Measurements from ENCODE around the gene ATP6V1G1.

The ATP6V1G1 gene

DNA sequence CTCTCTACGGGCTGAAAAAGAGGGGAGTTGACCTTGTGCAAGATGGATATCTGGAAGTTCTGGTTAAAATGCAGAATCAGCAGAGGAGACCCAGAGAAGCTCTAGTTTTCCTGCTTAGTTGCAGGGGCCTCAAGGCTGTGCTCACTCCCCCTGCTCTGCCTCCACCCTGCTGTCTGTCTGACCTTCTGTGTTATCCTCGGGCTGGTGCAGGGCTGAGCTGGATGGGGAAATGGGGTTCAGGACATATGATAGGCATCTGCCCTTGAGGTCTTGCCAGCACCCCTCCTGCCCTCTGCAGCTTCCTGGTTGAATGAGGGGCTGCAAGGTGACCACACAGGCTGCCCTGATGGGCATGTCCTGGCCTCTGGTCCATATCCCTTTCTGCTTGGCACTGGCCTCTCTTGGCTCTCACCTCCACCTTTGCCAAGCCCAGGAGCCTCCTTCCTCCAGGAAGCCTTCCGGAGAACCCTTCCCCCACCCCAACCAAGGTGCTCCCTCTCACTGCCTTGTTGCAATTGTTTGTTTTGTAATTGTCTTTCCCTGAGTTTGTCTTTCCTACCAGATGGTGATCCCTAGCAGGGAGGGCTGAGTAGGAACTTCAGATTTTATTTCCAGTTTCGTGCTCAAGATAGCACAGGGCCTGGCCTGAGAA lies 24.8 kb downstream of the ATP6V1G1 start:
- TF ChIP-seq, protein P1, sequence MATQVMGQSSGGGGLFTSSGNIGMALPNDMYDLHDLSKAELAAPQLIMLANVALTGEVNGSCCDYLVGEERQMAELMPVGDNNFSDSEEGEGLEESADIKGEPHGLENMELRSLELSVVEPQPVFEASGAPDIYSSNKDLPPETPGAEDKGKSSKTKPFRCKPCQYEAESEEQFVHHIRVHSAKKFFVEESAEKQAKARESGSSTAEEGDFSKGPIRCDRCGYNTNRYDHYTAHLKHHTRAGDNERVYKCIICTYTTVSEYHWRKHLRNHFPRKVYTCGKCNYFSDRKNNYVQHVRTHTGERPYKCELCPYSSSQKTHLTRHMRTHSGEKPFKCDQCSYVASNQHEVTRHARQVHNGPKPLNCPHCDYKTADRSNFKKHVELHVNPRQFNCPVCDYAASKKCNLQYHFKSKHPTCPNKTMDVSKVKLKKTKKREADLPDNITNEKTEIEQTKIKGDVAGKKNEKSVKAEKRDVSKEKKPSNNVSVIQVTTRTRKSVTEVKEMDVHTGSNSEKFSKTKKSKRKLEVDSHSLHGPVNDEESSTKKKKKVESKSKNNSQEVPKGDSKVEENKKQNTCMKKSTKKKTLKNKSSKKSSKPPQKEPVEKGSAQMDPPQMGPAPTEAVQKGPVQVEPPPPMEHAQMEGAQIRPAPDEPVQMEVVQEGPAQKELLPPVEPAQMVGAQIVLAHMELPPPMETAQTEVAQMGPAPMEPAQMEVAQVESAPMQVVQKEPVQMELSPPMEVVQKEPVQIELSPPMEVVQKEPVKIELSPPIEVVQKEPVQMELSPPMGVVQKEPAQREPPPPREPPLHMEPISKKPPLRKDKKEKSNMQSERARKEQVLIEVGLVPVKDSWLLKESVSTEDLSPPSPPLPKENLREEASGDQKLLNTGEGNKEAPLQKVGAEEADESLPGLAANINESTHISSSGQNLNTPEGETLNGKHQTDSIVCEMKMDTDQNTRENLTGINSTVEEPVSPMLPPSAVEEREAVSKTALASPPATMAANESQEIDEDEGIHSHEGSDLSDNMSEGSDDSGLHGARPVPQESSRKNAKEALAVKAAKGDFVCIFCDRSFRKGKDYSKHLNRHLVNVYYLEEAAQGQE (IDR thresholded peaks at IDR 0.05; ENCODE audit: insufficient read depth in 1 of 2, low read depth in 2 of 2, low read length in 2 of 2), result no peak
- TF ChIP-seq FOXP2 (optimal IDR thresholded peaks at IDR 0.05; ENCODE audit: borderline replicate concordance, extremely low read depth, extremely low read length, insufficient read depth), result no peak

DNA sequence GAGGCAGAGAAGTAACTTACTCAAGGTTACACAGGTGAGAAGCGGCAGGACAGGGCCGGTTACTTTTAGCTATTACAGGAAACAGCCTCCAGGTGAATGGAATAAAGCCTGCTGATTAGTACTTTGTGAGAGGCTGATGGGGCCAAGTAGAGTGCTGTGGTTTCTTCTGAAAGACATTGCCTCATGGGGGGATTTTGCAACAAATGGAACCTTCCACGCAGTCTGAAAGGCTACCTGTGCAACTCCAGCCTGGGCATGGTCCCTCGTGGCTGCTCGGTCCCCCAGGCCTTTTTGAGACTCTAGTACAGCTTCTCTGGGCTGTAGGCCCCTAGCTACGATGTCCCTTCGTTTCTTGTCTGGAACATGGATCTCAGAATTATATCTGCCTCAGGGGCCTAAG lies 25.5 kb downstream of the ATP6V1G1 start:
- TF ChIP-seq FOXP2 (optimal IDR thresholded peaks at IDR 0.05; ENCODE audit: borderline replicate concordance, extremely low read depth, extremely low read length, insufficient read depth) (no peak), TAF1 (IDR thresholded peaks at IDR 0.05; ENCODE audit: borderline replicate concordance, insufficient read depth, low read length) (no peak), POLR2AphosphoS5 (IDR thresholded peaks at IDR 0.05; ENCODE audit: low read depth, low read length) (no peak), SIN3A (IDR thresholded peaks at IDR 0.05; ENCODE audit: borderline replicate concordance, insufficient read depth, low read length) (no peak)
- TF ChIP-seq, protein P1 (IDR thresholded peaks at IDR 0.05; ENCODE audit: insufficient read depth in 1 of 2, low read depth in 2 of 2, low read length in 2 of 2), result no peak

DNA sequence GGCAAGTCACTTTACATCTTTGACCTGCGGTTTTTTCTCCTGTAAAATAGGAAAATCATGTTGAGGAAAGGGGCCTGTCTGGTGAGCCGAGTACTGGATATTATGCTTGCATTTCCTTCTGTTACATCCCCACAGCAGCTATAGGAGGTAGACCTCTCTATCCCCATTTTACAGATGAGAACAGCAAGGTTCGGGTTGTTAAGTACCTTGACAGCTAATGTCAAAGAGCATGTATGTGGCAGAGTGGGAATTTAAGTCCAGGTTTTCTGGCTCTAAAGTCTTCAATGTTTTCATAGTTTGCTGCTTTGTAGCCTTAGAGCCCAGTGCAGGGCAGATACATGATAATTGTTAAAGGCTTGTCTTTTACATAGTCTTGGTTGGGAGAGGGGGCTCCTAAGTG lies 26.4 kb downstream of the ATP6V1G1 start:
- TF ChIP-seq FOXP2 (optimal IDR thresholded peaks at IDR 0.05; ENCODE audit: borderline replicate concordance, extremely low read depth, extremely low read length, insufficient read depth) (no peak), TAF1 (IDR thresholded peaks at IDR 0.05; ENCODE audit: borderline replicate concordance, insufficient read depth, low read length) (no peak), SIN3A (IDR thresholded peaks at IDR 0.05; ENCODE audit: borderline replicate concordance, insufficient read depth, low read length) (no peak), POLR2AphosphoS5 (IDR thresholded peaks at IDR 0.05; ENCODE audit: low read depth, low read length) (no peak)
- TF ChIP-seq, protein P1 (IDR thresholded peaks at IDR 0.05; ENCODE audit: insufficient read depth in 1 of 2, low read depth in 2 of 2, low read length in 2 of 2), result no peak

DNA sequence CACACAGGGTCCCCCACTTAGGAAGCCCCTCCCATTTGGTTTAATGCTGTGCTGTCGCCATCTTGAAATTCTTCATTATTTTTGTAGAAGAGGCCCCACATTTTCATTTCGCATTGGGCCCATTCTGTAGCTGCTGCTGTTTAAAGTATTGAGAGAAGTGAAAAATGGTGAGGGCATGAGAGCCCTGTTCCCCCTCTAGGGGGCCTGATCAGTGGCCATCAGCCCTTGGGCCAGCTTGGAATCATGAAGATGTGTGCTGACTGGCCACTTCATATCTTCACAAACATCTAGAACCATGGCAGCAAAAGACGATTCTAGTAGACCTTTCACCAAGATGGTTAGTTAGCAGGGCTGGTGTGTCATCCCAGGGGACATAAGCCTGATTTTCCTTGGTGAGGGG lies 26.8 kb downstream of the ATP6V1G1 start:
- TF ChIP-seq FOXP2 (optimal IDR thresholded peaks at IDR 0.05; ENCODE audit: borderline replicate concordance, extremely low read depth, extremely low read length, insufficient read depth) (no peak), POLR2AphosphoS5 (IDR thresholded peaks at IDR 0.05; ENCODE audit: low read depth, low read length) (no peak), SIN3A (IDR thresholded peaks at IDR 0.05; ENCODE audit: borderline replicate concordance, insufficient read depth, low read length) (no peak), TAF1 (IDR thresholded peaks at IDR 0.05; ENCODE audit: borderline replicate concordance, insufficient read depth, low read length) (no peak)
- TF ChIP-seq, protein P1 (IDR thresholded peaks at IDR 0.05; ENCODE audit: insufficient read depth in 1 of 2, low read depth in 2 of 2, low read length in 2 of 2), result no peak
